GM12801 (cell line): ENCODE results near the gene TRPV3.

Experiments
- CTCF ChIP-seq: IDR thresholded peaks from one replicate; pipeline ENCODE4 v1.5.1; 2011; ENCODE audit warnings: control low read depth; ENCODE audit not compliant: insufficient read length; ENCODE audit errors: extremely low read depth

The TRPV3 gene

GRCh38 chr17:3542410-3543088, 15.1 kb downstream of the TRPV3 start:
- no peak for TF ChIP-seq CTCF

GRCh38 chr17:3539881-3540540, 17.6 kb downstream of the TRPV3 start:
- TF ChIP-seq CTCF, result no peak

GRCh38 chr17:3536716-3537115, 20.9 kb downstream of the TRPV3 start:
- no peak for TF ChIP-seq CTCF

GRCh38 chr17:3535253-3535995, 22.2 kb downstream of the TRPV3 start:
- no peak for TF ChIP-seq CTCF

- TF ChIP-seq CTCF, result no peak
These were observed 22.7 kb downstream of the TRPV3 start for GRCh38 chr17:3534881-3535252.

GRCh38 chr17:3533752-3534151, 23.9 kb downstream of the TRPV3 start:
- TF ChIP-seq CTCF, result no peak

- no peak for TF ChIP-seq CTCF
These were observed 24.8 kb downstream of the TRPV3 start for GRCh38 chr17:3532859-3533142.
